ENCODE results near the gene HOXA4.

HOXA4 gene

DNA sequence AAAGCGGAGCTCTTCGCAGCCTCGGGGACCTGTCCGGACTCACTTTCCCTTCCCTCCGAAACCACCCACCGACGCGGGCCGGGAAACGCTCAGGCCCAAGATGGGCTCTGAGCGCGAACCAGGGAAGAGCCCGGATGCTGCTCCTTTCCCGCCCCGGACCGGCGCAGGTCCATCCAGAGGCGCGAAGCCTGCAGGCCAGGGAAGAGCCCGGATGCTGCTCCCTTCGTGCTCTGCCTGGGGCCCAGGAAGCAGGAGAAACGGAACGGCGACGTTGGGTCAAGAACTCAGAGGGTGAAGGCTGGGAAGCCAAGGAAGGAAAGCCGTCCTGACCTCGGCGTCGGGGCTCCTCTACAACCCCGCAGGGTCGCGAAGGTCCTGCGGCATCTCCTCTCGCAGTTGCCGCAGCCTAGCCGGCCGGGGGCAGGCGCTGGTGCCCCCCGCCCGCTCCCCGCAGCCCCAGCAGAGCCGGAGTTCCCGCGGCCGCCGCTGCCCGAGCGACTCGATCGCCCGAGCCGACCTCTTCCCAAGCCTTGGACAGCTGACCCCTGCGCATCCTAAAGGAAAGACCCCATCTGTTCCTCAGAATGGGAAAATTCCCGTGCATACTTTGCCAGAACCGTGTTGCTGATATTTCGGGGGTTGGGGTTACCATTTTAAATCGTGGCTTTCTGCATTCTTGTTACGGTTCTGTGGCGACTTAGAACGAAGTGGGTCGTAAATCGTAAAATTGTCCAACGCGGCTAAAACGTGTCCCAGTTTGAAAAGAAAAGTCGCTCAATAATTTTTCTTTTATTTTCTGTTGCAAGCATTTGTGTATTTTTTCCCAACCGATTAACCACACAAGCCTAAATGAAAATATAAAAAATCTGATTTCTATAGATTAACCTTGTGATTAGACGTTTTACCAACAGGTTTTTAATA is 42.3 kb downstream of the HOXA4 start:
- no peaks in the 10 kb centered on the region for H3K9me3 ChIP-seq (ENCODE audit: control insufficient read depth, insufficient read depth, low read length)
- H3K36me3 ChIP-seq (ENCODE audit: control insufficient read depth, insufficient read depth, low read length), result no peaks in the 10 kb centered on the region
- peaks cover 26% of the 10 kb centered on the region for H3K4me1 ChIP-seq (ENCODE audit: control insufficient read depth, insufficient read depth, low read length)
- no peak overlapping the region for H3K27ac ChIP-seq (ENCODE audit: low read depth, low read length)
- no peak overlapping the region for H3K9ac ChIP-seq (ENCODE audit: low read depth, low read length)
- no peak overlapping the region for H3K4me3 ChIP-seq (ENCODE audit: low read depth, low read length)
- H3K27me3 ChIP-seq (ENCODE audit: control insufficient read depth, insufficient read depth, low read length), result peaks cover 71% of the 10 kb centered on the region

DNA sequence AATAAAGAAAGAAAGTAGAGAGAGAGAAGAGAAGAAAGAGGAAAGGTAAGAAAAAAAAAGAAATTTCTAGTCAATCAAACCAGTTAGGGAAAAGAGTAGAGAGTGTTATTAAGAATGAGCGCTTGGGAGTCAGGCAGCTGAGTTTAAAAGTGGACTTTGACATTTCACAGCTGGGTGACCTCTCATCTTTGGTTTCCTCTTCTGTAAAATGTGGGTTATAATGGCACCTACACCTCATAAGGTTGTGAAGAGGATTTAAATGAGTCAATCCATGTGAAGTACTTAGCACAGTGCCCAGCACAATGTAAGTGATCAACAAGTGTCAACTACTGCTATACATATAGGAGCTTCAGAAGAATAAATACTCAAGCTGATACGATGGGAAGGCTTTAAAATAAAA is 46.9 kb downstream of the HOXA4 start:
- Histone ChIP-seq H3K4me1 (ENCODE audit: control insufficient read depth, insufficient read depth, low read length) (peaks cover 10% of the 10 kb centered on the region), H3K9ac (ENCODE audit: low read depth, low read length) (no peak overlapping the region), H3K4me3 (ENCODE audit: low read depth, low read length) (no peak overlapping the region), H3K36me3 (ENCODE audit: control insufficient read depth, insufficient read depth, low read length) (no peaks in the 10 kb centered on the region), H3K27me3 (ENCODE audit: control insufficient read depth, insufficient read depth, low read length) (peaks cover 30% of the 10 kb centered on the region), H3K9me3 (ENCODE audit: control insufficient read depth, insufficient read depth, low read length) (no peaks in the 10 kb centered on the region), H3K27ac (ENCODE audit: low read depth, low read length) (no peak overlapping the region)

DNA sequence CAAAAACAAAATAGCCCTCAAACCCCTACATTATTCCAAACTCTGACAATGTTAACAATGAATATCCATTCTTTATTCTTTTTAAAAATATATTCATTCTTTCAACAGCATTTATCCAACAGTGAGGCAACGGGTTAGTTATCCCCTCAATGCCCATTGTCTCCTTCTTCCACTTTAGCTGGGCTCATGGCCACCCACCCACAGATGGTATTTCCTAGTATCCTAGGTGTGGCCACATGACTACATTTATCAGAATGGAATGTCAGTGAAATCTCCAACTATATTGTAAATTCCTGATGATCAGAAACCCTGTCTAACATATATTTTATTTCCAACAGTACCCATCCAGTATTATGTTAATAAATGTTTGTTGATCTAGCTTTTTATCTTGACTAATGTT is 48.4 kb downstream of the HOXA4 start:
- Histone ChIP-seq H3K4me3 (ENCODE audit: low read depth, low read length) (no peak overlapping the region), H3K9me3 (ENCODE audit: control insufficient read depth, insufficient read depth, low read length) (no peaks in the 10 kb centered on the region), H3K36me3 (ENCODE audit: control insufficient read depth, insufficient read depth, low read length) (no peaks in the 10 kb centered on the region), H3K4me1 (ENCODE audit: control insufficient read depth, insufficient read depth, low read length) (peaks cover 10% of the 10 kb centered on the region), H3K9ac (ENCODE audit: low read depth, low read length) (no peak overlapping the region), H3K27me3 (ENCODE audit: control insufficient read depth, insufficient read depth, low read length) (peaks cover 16% of the 10 kb centered on the region), H3K27ac (ENCODE audit: low read depth, low read length) (no peak overlapping the region)

DNA sequence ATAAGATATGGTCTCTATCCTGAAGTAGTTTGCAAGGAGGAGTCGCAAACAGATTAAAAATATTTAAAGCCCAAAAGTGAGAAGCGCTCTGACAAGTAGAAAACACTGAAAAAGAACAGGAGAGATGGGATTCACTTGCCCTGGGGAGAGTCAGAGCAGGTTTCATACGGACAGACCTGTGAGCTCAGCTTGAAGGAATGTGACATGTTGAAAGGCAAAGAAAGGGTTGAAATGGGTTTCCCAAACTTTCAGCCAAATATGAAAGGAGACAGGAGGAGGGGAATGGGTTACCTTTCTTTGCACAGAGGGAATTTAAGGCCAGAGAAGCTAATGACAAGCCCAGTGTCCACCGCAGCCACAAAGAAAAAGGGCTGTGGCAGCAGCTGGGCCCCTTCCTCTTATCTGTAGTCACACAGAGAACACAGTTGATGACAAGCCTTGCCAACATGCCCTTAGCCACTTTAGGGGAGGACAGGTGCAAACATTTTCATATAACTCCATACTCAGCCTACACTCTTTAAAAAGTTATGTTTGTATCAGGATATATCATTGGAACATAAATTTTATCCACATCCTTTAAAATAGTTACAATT is 49.6 kb downstream of the HOXA4 start:
- H3K9me3 ChIP-seq (ENCODE audit: control insufficient read depth, insufficient read depth, low read length), result no peaks in the 10 kb centered on the region
- no peak overlapping the region for H3K9ac ChIP-seq (ENCODE audit: low read depth, low read length)
- H3K4me1 ChIP-seq (ENCODE audit: control insufficient read depth, insufficient read depth, low read length), result peaks cover 10% of the 10 kb centered on the region
- H3K27ac ChIP-seq (ENCODE audit: low read depth, low read length), result peak overlapping the region; percentile 71
- no peak overlapping the region for H3K4me3 ChIP-seq (ENCODE audit: low read depth, low read length)
- peaks cover 13% of the 10 kb centered on the region for H3K27me3 ChIP-seq (ENCODE audit: control insufficient read depth, insufficient read depth, low read length)
- no peaks in the 10 kb centered on the region for H3K36me3 ChIP-seq (ENCODE audit: control insufficient read depth, insufficient read depth, low read length)

- Histone ChIP-seq H3K27me3 (ENCODE audit: control insufficient read depth, insufficient read depth, low read length) (peaks cover 8% of the 10 kb centered on the region), H3K9ac (ENCODE audit: low read depth, low read length) (no peak overlapping the region), H3K9me3 (ENCODE audit: control insufficient read depth, insufficient read depth, low read length) (no peaks in the 10 kb centered on the region), H3K27ac (ENCODE audit: low read depth, low read length) (no peak overlapping the region), H3K4me3 (ENCODE audit: low read depth, low read length) (no peak overlapping the region), H3K4me1 (ENCODE audit: control insufficient read depth, insufficient read depth, low read length) (peaks cover 10% of the 10 kb centered on the region), H3K36me3 (ENCODE audit: control insufficient read depth, insufficient read depth, low read length) (no peaks in the 10 kb centered on the region)
Observed at GRCh38 chr7:27079234-27079975, 51.2 kb downstream of the HOXA4 start.

DNA sequence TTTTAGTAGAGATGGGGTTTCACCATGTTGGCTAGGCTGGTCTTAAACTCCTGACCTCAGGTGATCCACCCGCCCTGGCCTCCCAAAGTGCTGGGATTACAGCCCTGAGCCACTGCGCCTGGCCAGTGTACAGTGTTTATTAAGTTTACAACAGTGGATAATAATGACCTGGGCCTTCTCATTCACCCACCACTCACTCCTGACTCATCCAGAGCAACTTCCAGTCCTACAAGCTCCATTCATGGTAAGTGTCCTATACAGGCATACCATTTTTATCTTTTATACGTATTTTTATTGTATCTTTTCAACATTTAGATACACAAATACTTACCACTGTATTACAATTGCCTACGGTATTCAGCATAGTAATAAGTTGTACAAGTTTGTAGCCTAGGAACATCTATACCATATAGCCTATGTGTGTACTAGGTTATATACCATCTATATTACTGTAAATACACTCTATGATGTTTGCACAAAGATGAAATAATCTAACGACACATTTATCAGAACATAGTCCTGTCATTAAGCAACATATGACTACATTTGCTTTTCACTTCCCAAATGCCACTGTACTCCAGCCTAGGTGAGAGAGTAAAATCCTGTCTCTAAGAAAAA is 51.8 kb downstream of the HOXA4 start:
- no peak overlapping the region for H3K9ac ChIP-seq (ENCODE audit: low read depth, low read length)
- peaks cover 5% of the 10 kb centered on the region; the same call in 1 of the 2 replicates for H3K27me3 ChIP-seq (ENCODE audit: control insufficient read depth, insufficient read depth, low read length)
- no peaks in the 10 kb centered on the region for H3K9me3 ChIP-seq (ENCODE audit: control insufficient read depth, insufficient read depth, low read length)
- peaks cover 10% of the 10 kb centered on the region for H3K4me1 ChIP-seq (ENCODE audit: control insufficient read depth, insufficient read depth, low read length)
- H3K27ac ChIP-seq (ENCODE audit: low read depth, low read length), result no peak overlapping the region
- no peak overlapping the region for H3K4me3 ChIP-seq (ENCODE audit: low read depth, low read length)
- no peaks in the 10 kb centered on the region for H3K36me3 ChIP-seq (ENCODE audit: control insufficient read depth, insufficient read depth, low read length)
